Astrocyte of the spinal cord (primary cell): ENCODE data around the gene GRK5.

Experiments used
- DNase-seq: peaks from one replicate; pipeline ENCODE4 v3.0.0; 2011; ENCODE audit warnings: low read depth, low spot score
- H3K4me3 ChIP-seq: 2 replicates; pipeline ENCODE4 v1.5.1; 2011; ENCODE audit warnings: low read depth, mild to moderate bottlenecking, low read length, moderate library complexity
- in situ Hi-C: cut with HindIII; loops from 2 replicates; pipeline ENCODE4 v1.10.0; 2017; ENCODE audit warnings: low sequenced_read_pairs
- TF ChIP-seq, protein P1 (sequence below): IDR thresholded peaks from 2 replicates; pipeline ENCODE4 v1.5.1; 2012; ENCODE audit warnings: low read depth, mild to moderate bottlenecking, low read length, inconsistent platforms

GRK5 gene

DNA sequence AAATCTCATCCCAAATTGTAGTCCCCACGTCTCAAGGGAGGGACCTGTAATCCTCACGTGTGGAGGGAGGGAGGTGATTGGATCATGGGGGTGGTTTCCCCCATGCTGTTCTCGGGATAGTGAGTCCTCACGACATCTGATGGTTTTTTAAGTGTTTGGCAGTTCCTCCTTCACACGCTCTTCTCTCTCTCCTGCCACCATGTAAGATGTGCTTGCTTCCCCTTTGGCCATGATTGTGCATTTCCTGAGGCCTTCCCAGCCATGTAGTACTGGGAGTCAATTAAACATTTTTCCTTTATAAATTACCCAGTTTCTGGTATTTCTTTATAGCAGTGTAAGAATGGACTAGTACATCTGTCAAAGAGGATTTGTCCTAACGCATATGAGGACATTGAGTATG is 275.6 kb downstream of the GRK5 start:
- in situ Hi-C loops: no loop called here
- DNase-seq: no peak
- no peak overlapping the region for H3K4me3 ChIP-seq
- TF ChIP-seq, protein P1, sequence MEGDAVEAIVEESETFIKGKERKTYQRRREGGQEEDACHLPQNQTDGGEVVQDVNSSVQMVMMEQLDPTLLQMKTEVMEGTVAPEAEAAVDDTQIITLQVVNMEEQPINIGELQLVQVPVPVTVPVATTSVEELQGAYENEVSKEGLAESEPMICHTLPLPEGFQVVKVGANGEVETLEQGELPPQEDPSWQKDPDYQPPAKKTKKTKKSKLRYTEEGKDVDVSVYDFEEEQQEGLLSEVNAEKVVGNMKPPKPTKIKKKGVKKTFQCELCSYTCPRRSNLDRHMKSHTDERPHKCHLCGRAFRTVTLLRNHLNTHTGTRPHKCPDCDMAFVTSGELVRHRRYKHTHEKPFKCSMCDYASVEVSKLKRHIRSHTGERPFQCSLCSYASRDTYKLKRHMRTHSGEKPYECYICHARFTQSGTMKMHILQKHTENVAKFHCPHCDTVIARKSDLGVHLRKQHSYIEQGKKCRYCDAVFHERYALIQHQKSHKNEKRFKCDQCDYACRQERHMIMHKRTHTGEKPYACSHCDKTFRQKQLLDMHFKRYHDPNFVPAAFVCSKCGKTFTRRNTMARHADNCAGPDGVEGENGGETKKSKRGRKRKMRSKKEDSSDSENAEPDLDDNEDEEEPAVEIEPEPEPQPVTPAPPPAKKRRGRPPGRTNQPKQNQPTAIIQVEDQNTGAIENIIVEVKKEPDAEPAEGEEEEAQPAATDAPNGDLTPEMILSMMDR: no peak

GRCh38 chr10:119483839-119484238 is 276.5 kb downstream of the GRK5 start:
- in situ Hi-C loops: no loop called here
- TF ChIP-seq, protein P1: no peak
- H3K4me3 ChIP-seq: no peak overlapping the region
- no peak for DNase-seq

DNA sequence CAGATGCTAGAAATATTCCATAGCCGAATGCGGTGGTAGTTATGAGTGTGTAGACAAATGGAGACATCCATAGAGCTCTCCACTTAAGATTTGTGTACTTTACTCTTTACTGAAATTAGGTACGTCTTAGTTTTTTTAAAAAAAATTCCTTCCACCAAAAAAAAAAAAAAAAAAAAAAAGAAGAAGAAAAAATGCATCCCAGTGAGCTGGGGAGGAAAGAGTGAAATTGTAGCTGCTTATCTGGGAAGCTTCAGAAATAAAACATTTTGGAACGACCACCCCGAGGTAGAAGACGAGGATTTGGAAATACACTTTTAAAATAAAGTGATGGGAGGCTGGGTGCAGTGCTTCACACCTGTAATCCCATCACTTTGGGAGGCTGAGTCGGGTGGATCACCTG is 281.3 kb downstream of the GRK5 start:
- in situ Hi-C loops: no loop called here
- TF ChIP-seq, protein P1: no peak
- no peak overlapping the region for H3K4me3 ChIP-seq
- no peak for DNase-seq

DNA sequence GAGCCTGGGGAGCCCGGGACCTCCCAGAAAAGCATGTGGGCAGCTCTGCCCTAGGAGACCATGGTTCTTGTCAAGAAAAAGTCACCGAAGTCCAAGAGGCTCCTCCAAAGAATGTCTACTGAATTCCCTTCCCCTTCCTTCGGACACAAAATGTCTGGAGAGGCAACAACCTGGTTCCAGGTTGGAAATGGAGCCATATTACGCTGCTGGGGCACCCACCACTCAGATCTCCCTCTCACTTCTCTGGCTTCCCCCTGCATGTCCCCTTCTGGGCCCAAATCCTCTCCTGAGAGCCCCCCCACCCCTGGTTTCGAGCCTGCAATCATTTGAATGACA is 282.6 kb downstream of the GRK5 start:
- TF ChIP-seq, protein P1: no peak
- DNase-seq: no peak
- in situ Hi-C loops: no loop called here
- no peak overlapping the region for H3K4me3 ChIP-seq

DNA sequence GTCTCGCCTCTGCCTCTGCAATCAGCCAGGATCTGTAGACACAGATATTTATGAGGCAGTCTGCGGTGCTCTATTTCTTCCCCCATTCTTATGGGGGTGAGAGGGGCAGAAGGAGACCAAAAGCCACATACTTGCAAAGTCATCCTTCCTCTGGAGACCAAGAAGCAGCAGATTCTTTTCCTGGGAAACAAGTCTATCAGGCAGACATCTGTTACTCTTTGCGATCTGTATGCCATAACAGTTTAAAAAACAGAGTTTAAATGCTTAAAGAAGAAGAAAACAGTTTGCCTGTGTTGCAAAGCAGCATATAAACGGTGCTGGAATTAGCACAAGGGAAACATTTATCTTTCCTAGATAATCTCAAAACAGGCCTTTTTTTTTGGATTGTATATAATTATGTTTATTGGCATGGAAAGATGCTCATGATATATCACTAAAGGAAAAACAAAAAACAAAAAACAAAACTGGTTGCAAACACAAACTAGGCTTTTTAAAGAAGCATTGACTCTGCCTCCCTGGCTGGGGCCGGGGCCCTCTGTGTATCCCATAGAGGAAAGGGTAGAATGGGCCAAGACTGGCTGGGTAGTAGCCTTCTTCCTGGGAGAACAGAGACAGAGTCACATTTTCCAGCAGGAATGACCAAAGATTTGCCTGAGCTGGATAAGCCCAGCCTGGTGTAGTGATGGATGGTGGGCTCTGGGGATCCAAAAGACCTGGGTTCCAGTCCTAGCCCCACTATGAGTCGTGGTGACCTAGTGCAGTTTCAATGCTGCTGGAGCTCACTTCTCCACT is 284.8 kb downstream of the GRK5 start:
- TF ChIP-seq, protein P1: no peak
- in situ Hi-C loops: no loop called here
- no peak overlapping the region for H3K4me3 ChIP-seq
- no peak for DNase-seq

DNA sequence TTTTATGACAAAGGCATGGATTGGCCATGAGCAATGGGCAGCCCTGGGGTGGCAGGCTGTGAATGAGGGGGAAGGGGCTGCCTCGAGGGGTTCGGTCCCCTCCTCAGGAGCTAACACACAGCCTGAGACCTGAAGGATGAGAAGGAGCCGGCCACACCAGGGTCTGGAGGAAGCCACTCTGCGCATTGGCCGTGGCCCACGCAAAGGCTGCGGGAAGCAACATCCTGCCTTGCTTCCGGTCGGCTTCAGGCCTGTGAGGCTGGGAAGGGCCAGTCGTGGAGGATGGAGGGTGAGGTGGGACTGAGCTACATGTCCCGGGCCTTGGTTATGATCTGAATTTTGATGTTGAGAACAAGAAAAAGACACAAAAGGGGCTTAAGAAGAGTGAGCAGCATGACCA is 285.8 kb downstream of the GRK5 start:
- no peak for DNase-seq
- no peak overlapping the region for H3K4me3 ChIP-seq
- in situ Hi-C loops: no loop called here
- TF ChIP-seq, protein P1: no peak
